A549 (cell line): Measurements from ENCODE around the gene PACS1. TPM values are rescaled to one million over a fixed set of nuclear protein-coding genes. Genes with fewer than 3 reads are reported as not detected.

Source experiments
- ATAC-seq, 2 experiments: fragments of 200-7000 bp in 1 of 2; fragments of >200 bp in 1 of 2; cut with Nextera tagmentation in 1 of 2; cut with Tn5 transposase in 1 of 2; 3 replicates each; pipeline versions ENCODE4 v1.8.0 to v1.9.1; 2018 to 2020; ENCODE audit warnings: mild to moderate bottlenecking in 1 of 2, moderate library complexity in 1 of 2
- CTCF ChIA-PET: fragments of 300-600 bp; sonication (Branson Sonifier 250); formaldehyde crosslinking; extraction: SDS; loops from one replicate; lab custom pipeline; 2021; ENCODE audit warnings: antibody characterized with exemption, inconsistent platforms; lab: Yijun Ruan, JAX
- POLR2A ChIA-PET: fragments of 350-600 bp; formaldehyde crosslinking; extraction: SDS; loops from one replicate; lab custom pipeline; 2021; ENCODE audit warnings: antibody characterized with exemption, inconsistent platforms; lab: Yijun Ruan, JAX
- DNase-seq, 2 experiments: peaks; one replicate each; pipeline versions ENCODE4 v3.0.0 to v3.0.0-alpha.2; 2011 to 2016; ENCODE audit warnings: low read depth in 1 of 2, low spot score in 1 of 2
- FAIRE-seq: peaks from 2 replicates; lab custom pipeline; 2011; peaks lifted over from hg19 to GRCh38; lab: Jason Lieb, UNC
- H3K27ac ChIP-seq, 2 experiments: fragments of >200 bp; sonication (Bioruptor Twin); formaldehyde crosslinking; 3 replicates each; pipeline ENCODE4 v1.5.1; 2016 to 2017
- H3K4me1 ChIP-seq: fragments of >200 bp; sonication (Bioruptor Twin); formaldehyde crosslinking; 3 replicates; pipeline ENCODE4 v1.6.1; 2016
- H3K4me2 ChIP-seq: fragments of >200 bp; sonication (Bioruptor Twin); formaldehyde crosslinking; 3 replicates; pipeline ENCODE4 v1.6.1; 2016
- H3K4me3 ChIP-seq: fragments of >200 bp; sonication (Bioruptor Twin); formaldehyde crosslinking; 3 replicates; pipeline ENCODE4 v1.5.1; 2016
- H3K9me3 ChIP-seq: fragments of >200 bp; sonication (Bioruptor Twin); formaldehyde crosslinking; 3 replicates; pipeline ENCODE4 v1.6.1; 2016
- BCL3 ChIP-seq: fragments of >200 bp; sonication (Bioruptor Twin); formaldehyde crosslinking; IDR thresholded peaks from 3 replicates; pipeline ENCODE4 v1.6.1; 2016
- CHD2 ChIP-seq: fragments of 150-350 bp; IDR thresholded peaks from 2 replicates; pipeline ENCODE4 v1.6.1; 2014; ENCODE audit warnings: low read length; ENCODE audit not compliant: partially characterized antibody
- CTCF ChIP-seq: fragments of >200 bp; sonication (Bioruptor Twin); formaldehyde crosslinking; IDR thresholded peaks from 3 replicates; pipeline ENCODE4 v1.5.1; 2016
- ELK1 ChIP-seq: fragments of 150-350 bp; IDR thresholded peaks from 2 replicates; pipeline ENCODE4 v1.6.1; 2014; ENCODE audit warnings: low read depth, mild to moderate bottlenecking, low read length
- ESRRA ChIP-seq: fragments of 150-350 bp; IDR thresholded peaks from 2 replicates; pipeline ENCODE4 v1.6.1; 2014; ENCODE audit warnings: mild to moderate bottlenecking, low read length, borderline replicate concordance
- FOXS1 ChIP-seq: fragments of 250-450 bp; sonication (Bioruptor Pico); IDR thresholded peaks from 2 replicates; pipeline ENCODE4 v1.5.0; 2020; ENCODE audit warnings: mild to moderate bottlenecking, moderate library complexity
- GATA3 ChIP-seq: IDR thresholded peaks from 2 replicates; pipeline ENCODE4 v1.6.1; 2012; ENCODE audit warnings: borderline replicate concordance
- JUN ChIP-seq, 2 experiments: fragments of >200 bp; sonication (Bioruptor Twin); formaldehyde crosslinking; IDR thresholded peaks; 2 replicates in 1 of 2; 3 replicates in 1 of 2; pipeline ENCODE4 v1.6.1; 2016 to 2017
- JUNB ChIP-seq: fragments of >200 bp; sonication (Bioruptor Twin); formaldehyde crosslinking; IDR thresholded peaks from 2 replicates; pipeline ENCODE4 v1.6.1; 2016
- KDM1A ChIP-seq: fragments of 200-600 bp; sonication (generic); IDR thresholded peaks from 2 replicates; pipeline ENCODE4 v1.6.1; 2016; ENCODE audit warnings: low read depth, mild to moderate bottlenecking
- KDM5A ChIP-seq: fragments of 200-600 bp; sonication (generic); IDR thresholded peaks from 2 replicates; pipeline ENCODE4 v1.6.1; 2016; ENCODE audit warnings: antibody characterized with exemption, mild to moderate bottlenecking
- MAX ChIP-seq: IDR thresholded peaks from 2 replicates; pipeline ENCODE4 v1.6.1; 2012
- MAZ ChIP-seq: fragments of 150-350 bp; IDR thresholded peaks from 2 replicates; pipeline ENCODE4 v1.6.1; 2014; ENCODE audit warnings: antibody characterized with exemption, low read depth, low read length, borderline replicate concordance
- MYC ChIP-seq: IDR thresholded peaks from 2 replicates; pipeline ENCODE4 v1.6.1; 2012; ENCODE audit warnings: mild to moderate bottlenecking, inconsistent platforms, low read length, improper control_type of control experiment, borderline replicate concordance
- PBX3 ChIP-seq: IDR thresholded peaks from 2 replicates; pipeline ENCODE4 v1.6.1; 2012
- POLR2AphosphoS2 ChIP-seq: conservative IDR thresholded peaks from 2 replicates; pipeline ENCODE4 v1.6.1; 2012; ENCODE audit warnings: low read length, improper control_type of control experiment, inconsistent platforms
- RAD21 ChIP-seq, 2 experiments: fragments of >200 bp in 1 of 2; sonication (Bioruptor Twin) in 1 of 2; formaldehyde crosslinking in 1 of 2; IDR thresholded peaks in 1 of 2; conservative IDR thresholded peaks in 1 of 2; 2 replicates in 1 of 2; 3 replicates in 1 of 2; pipeline ENCODE4 v1.6.1; 2012 to 2018; ENCODE audit warnings: inconsistent platforms in 1 of 2
- RFX5 ChIP-seq: fragments of 450-650 bp; IDR thresholded peaks from 2 replicates; pipeline ENCODE4 v1.7.1; 2014; ENCODE audit warnings: antibody characterized with exemption, mild to moderate bottlenecking, moderate library complexity
- SMC3 ChIP-seq: fragments of >200 bp; sonication (Bioruptor Twin); formaldehyde crosslinking; IDR thresholded peaks from 3 replicates; pipeline ENCODE4 v1.6.1; 2018; ENCODE audit warnings: inconsistent platforms
- TFCP2L1 ChIP-seq: fragments of 250-450 bp; sonication (Bioruptor Pico); IDR thresholded peaks from 2 replicates; pipeline ENCODE4 v1.5.0; 2021; ENCODE audit warnings: mild to moderate bottlenecking
- USF2 ChIP-seq: fragments of 450-650 bp; IDR thresholded peaks from 2 replicates; pipeline ENCODE4 v1.6.1; 2014; ENCODE audit warnings: antibody characterized with exemption
- ZSCAN20 ChIP-seq: fragments of 250-450 bp; sonication (Bioruptor Pico); IDR thresholded peaks from 2 replicates; pipeline ENCODE4 v1.8.0; 2022; ENCODE audit warnings: mild to moderate bottlenecking, moderate library complexity
- WGBS: methylation state at CpG from one replicate; pipeline ENCODE4 v1.1.6; 2017; ENCODE audit errors: missing lambda C conversion rate; 5-methylcytosine and 5-hydroxymethylcytosine counted together
- polyA plus RNA-seq, 4 experiments: library from polyadenylated mRNA; depleted of rRNA in 3 of 4; stranded (reverse); fragments of >200 nt; fragmentation: RNase III in 1 of 4; extraction: RNeasy Plus Mini Kit Qiagen cat#74134 plus additional on column Dnase treatment in 1 of 4; gene quantifications; 2 replicates in 3 of 4; 3 replicates in 1 of 4; pipeline ENCODE4 v1.2.3, GENCODE V29; 2011 to 2017

The PACS1 gene
- polyA plus RNA-seq, 2 of the 4 experiments (the other 2 are of a cell fraction), result 48.2 to 59.1 TPM

GRCh38 chr11:66282468-66283455 lies 212.7 kb downstream of the PACS1 start:
- DNase-seq (peak; percentile 89 to 96), FAIRE-seq (peak; percentile 32), ATAC-seq (peak; percentile 58 to 89)
- Histone ChIP-seq H3K4me1 (peaks cover 33% of the 10 kb centered on the region), H3K9me3 (no peaks in the 10 kb centered on the region), H3K27ac (peak overlapping the region in 1 of 2 experiments; percentile 55; a peak in 2 of 6 replicates), H3K4me3 (no peak overlapping the region), H3K4me2 (peak overlapping the region; percentile 34)
- 32% methylated on average over 18 of the region's 35 CpGs for WGBS
- ChIA-PET CTCF (interaction anchor here (0.6 to 3.8 kb wide), 32 partner anchors 8 to 577 kb away, joined by 3 to 27 read pairs (median 4); partner anchors contain the start of genes RIN1 and TMEM151A), POLR2A (interaction anchor here (1.5 kb wide), 1 partner anchor 15 kb away, joined by 6 read pairs; the partner anchor contains the start of gene RAB1B)
- TF ChIP-seq SMC3, result peak; percentile 66
- TF ChIP-seq RFX5, result peak; percentile 54; the same call in 1 of the 2 replicates
- no peak for TF ChIP-seq KDM1A
- TF ChIP-seq JUN (IDR thresholded peaks at IDR 0.05), result peak in 1 of 2 experiments; percentile 35; a peak in 2 of 5 replicates
- TF ChIP-seq MYC, result 0 out of 2 replicates have a peak, but pooled peaks have one; percentile 21
- TF ChIP-seq MAX, result peak; percentile 63
- 0 out of 2 replicates have a peak, but pooled peaks have one; percentile 2 for TF ChIP-seq POLR2AphosphoS2
- peak; percentile 51 to 53 for TF ChIP-seq RAD21 (conservative IDR thresholded peaks at IDR 0.05 in 1 of 2, IDR thresholded peaks at IDR 0.05 in 1 of 2)
- 0 out of 2 replicates have a peak, but pooled peaks have one; percentile 43 for TF ChIP-seq PBX3
- TF ChIP-seq GATA3, result 0 out of 2 replicates have a peak, but pooled peaks have one; percentile 6
- TF ChIP-seq MAZ, result 0 out of 2 replicates have a peak, but pooled peaks have one; percentile 18
- TF ChIP-seq CHD2, result no peak
- peak; percentile 90 for TF ChIP-seq CTCF
- no peak for TF ChIP-seq KDM5A
- no peak for TF ChIP-seq JUNB

GRCh38 chr11:66283461-66284105 lies 213.5 kb downstream of the PACS1 start:
- 98% methylated on average over 9 of the region's 14 CpGs for WGBS
- TF ChIP-seq ESRRA (no peak), MAZ (no peak), ZSCAN20 (CRISPR knock-in tag) (no peak), ELK1 (no peak), TFCP2L1 (no peak), USF2 (no peak), BCL3 (no peak), FOXS1 (CRISPR knock-in tag) (no peak)
- TF ChIP-seq, all 56 proteins: peak for 0
- Histone ChIP-seq H3K27ac (no peak overlapping the region), H3K4me2 (no peak overlapping the region), H3K9me3 (no peaks in the 10 kb centered on the region), H3K4me1 (peaks cover 33% of the 10 kb centered on the region), H3K4me3 (no peak overlapping the region)
- ChIA-PET POLR2A (no interaction called here), CTCF (interaction anchor here (0.6 to 8.3 kb wide), 26 partner anchors 7 to 578 kb away, joined by 3 to 63 read pairs (median 5); partner anchors contain the start of genes RIN1 and TMEM151A)
- DNase-seq, result no peak
- no peak for FAIRE-seq
- ATAC-seq, result no peak
